Renal cortex interstitium (tissue), 11 donors: ENCODE data around the gene CD52. TPM values are rescaled to one million over a fixed set of nuclear protein-coding genes. Genes with fewer than 3 reads are reported as not detected.
"Not testable (repeated sequence)": the region's sequence is repeated elsewhere in the genome, so short reads cannot be mapped to it uniquely, and the experiment has no call there.

ENCODE experiments used
- DNase-seq, 11 donors: peaks; one replicate each; pipeline ENCODE4 v3.0.0-alpha.2; 2013; ENCODE audit warnings: low read depth in 9 of 11, low spot score in 4 of 11; ENCODE audit errors: extremely low read depth in 1 of 11
- polyA plus RNA-seq, 3 donors: library from polyadenylated mRNA; unstranded; fragments of 120-200 nt; gene quantifications; one replicate each; pipeline ENCODE4 v1.2.1, GENCODE V29; 2013; ENCODE audit not compliant: insufficient read length in 3 of 3

Gene CD52
- polyA plus RNA-seq, 3 donors: 3.7 to 6.7 (median 5.0) TPM

GRCh38 chr1:26320896-26321295 is 3.1 kb downstream of the CD52 start:
- no peak for DNase-seq

DNA sequence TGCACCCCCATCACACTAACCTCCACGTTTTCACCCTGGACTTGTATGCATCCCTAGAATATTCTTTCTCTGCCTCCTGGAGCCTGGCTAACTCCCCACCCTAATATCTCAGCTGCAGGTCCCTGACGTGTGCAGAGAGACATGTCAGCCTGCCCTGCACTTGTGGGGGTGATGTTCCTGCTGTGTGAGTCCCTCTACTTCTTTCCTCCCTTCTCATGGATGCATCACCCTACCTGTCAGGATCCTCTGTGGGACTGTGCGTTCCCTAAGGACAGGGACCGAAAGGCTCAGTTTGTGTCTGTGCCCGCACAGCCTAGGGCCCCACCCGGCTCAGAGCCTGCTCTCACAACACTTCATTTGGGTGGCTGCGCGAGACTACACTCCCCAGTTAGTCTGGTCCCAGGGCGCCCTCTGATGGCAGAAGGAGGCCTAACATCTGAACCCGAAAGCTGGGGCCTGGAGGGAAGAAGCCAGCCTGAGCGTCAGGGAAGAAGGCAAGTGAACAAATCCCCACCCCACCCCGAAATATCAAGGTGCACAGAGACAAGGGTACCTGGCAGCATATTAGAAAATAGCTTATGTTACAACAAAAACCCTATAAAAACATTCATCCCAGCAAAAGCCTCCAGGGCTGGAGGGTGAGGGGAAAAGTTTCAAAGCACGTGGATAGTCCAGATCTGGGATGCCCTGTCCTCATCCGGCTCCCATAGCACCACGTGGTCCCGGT is 3.7 kb downstream of the CD52 start:
- peak in 10 of 11 donors; percentile 52 to 83 (median 68) for DNase-seq

DNA sequence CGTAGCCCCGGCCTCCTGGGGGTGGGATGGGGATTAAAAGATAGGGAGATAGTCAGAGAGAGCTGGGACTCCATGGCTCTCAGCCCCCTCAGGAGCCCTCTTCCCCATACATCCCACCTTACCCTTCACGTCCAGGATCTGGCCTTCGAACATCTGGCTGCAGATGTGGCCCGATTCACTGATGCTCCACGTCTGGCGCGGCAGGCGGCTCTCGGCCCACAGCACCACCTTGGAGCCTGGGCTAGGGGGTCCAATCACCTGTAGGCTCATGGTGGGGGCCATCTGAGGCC is 4.2 kb downstream of the CD52 start:
- no peak for DNase-seq

GRCh38 chr1:26323382-26323781 is 5.6 kb downstream of the CD52 start:
- no peak for DNase-seq

GRCh38 chr1:26324550-26324949 is 6.8 kb downstream of the CD52 start:
- no peak for DNase-seq

GRCh38 chr1:26327956-26328362 is 10.2 kb downstream of the CD52 start:
- DNase-seq: no peak

DNA sequence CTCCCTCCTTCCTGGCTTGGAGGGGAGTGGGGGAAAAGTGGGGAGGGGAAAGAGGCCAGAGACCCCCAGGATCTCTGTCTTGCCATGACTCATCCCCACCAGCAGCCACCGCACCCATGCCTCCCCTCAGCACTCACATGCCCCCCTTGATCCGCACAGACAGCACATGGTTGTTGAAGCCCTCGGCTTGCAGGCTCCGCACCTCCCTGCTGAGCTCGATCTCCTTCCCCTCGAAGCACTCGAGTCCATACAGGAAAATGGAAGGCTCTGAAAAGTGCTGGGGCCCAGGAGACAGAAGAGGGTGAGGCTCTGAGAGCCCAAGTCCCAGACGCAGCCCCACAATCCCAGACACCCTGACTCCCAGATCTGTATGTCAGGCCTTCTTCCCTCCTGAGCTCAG is 10.8 kb downstream of the CD52 start:
- no peak for DNase-seq

DNA sequence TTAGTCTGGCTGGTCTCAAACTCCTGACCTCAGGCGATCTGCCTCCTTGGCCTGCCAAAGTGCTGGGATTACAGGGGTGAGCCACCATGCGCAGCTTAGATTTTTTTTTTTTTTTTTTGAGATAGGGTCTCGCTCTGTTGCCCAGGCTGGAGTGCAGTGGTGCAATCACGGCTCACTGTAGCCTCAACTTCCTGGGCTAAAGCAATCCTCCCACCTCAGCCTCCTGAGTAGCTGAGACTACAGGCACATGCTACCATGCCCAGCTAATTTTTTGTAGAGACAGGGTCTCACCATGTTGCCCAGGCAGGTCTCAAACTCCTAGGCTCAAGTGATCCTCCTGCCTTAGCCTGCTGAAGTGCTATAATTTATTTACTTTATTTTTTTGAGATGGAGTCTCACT is 11.6 kb downstream of the CD52 start:
- not testable (repeated sequence) for DNase-seq

- no peak for DNase-seq
Observed at GRCh38 chr1:26330276-26330675, 12.5 kb downstream of the CD52 start.

- DNase-seq: not testable (repeated sequence)
Observed at GRCh38 chr1:26333312-26333711, 15.6 kb downstream of the CD52 start.

DNA sequence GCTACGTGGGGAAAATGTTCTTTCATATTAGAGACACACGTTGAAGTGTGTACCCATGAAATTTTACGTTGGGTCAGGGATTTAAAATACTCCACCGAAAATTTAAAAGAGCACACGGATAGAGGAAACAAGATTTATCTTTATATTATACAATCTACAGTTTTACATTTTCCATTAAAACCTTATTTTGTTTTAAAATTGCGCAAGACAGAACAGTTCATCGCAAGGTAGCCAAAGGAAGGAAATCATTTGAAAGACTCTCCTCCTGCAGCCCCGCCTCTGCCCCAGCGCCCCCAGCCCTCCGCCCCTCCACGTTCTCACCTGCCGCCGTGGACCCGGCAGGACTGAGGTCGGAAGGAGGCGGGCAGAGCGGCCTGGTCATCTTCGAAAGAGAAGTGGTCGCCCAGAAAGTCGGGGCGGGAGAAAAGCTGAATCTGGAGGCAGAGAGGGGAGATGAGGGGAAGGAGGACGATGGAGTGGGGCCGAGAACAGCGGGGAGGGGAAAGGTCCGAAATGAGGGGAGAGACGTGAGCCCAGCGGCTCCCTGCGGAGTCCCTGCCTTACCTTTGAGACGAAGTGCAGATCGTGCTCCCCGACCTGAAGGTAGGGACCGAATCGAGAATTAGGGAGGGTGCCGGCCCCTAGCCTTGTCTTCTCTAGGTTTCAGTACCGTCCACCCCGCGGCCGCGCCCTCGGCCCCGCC is 18.2 kb downstream of the CD52 start:
- DNase-seq: no peak

DNA sequence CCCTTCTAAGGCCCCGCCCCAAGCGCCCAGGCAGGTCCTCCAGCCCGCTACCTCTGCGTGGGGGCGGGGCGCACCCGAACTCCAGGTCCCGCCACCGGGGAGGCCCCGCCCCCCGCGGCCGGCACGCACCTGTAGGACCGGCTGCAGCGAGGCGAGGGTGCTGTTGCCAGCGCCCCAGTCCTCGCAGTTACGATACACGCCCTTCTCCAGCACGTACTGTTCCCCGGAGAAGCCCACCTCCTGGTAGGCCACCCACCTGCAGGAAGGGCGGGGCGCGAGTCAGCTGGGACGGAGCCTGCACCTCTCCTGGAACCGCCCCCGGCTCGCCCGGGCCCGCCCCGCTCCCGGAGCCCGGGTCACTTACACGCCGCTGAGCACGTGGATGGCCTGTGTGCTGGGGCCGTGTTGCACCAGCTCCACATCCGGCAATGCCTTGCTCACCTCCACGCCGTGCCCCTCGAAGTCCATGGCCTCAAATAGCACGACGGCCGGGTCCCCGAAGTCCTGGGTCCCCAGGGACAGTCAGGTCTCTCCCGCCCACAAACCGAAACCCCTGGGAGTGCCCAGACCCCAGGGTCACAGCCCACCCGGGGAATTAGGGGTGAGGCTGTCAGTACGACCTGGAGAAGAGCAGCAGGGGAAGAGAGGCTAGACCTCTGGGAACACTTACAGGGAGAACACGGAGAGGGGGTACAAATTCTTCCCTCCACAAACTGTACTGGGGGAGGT is 18.9 kb downstream of the CD52 start:
- peak in 5 of 11 donors; percentile 37 to 63 (median 52) for DNase-seq

DNA sequence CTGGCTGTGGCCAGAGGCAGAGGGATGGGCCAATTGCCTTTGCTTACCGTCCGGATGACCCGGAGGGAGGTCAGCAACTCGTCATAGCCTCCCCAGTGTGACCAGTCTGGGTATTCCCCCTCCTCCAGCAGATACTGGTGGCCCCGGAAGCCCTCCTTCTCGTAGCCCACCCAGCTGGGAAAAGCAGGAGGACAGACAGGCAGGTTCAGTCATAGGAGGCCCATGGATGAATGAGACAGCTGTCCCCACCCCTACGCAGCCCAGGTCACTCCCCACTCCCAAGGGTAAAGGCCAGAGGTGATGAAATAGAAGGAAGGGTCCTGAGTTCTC is 19.4 kb downstream of the CD52 start:
- no peak for DNase-seq

DNA sequence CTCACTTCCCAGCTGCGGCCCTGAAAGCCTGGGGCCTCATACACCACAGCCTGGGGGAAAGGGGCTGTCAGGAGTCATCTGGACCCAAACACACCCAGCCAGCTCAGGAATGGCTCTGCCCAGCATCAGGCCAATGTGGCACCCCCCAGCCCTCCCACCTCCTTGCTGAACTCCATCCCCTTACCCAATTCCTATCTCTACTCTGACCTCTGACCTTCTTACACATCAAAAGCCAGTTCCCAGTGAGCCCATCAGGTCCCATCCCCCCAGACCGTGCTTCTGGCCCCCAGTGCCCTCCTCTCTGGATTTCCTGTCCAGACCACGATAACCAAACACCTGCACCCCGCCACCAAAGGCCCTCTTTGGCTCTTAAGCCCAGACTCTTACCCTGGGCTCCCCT is 19.9 kb downstream of the CD52 start:
- no peak for DNase-seq

GRCh38 chr1:26338670-26339069 is 20.9 kb downstream of the CD52 start:
- no peak for DNase-seq

DNA sequence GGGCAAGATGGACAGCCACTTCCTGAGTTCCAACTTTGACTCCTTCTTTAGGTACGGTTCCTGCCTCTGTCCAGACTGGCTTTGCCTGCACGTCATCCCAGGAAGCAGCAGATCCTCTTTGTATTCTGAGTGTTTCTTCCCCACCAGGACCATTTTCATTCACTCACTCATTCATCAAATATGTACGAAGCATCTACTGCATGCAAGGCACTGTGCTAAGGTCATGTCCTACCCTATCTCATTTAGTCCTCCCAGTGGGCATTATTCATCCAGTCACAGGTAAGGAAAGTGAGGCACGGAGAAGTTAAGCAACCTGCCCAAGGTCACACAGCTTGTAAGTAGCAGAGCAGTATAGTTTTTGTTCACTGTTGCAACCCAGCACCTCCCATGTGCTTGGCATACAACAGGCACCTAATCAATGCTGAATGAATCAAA is 22.3 kb downstream of the CD52 start:
- DNase-seq: no peak

- DNase-seq: no peak
Observed at GRCh38 chr1:26344147-26344920, 26.6 kb downstream of the CD52 start.

GRCh38 chr1:26345718-26346117 is 28.0 kb downstream of the CD52 start:
- DNase-seq: no peak

DNA sequence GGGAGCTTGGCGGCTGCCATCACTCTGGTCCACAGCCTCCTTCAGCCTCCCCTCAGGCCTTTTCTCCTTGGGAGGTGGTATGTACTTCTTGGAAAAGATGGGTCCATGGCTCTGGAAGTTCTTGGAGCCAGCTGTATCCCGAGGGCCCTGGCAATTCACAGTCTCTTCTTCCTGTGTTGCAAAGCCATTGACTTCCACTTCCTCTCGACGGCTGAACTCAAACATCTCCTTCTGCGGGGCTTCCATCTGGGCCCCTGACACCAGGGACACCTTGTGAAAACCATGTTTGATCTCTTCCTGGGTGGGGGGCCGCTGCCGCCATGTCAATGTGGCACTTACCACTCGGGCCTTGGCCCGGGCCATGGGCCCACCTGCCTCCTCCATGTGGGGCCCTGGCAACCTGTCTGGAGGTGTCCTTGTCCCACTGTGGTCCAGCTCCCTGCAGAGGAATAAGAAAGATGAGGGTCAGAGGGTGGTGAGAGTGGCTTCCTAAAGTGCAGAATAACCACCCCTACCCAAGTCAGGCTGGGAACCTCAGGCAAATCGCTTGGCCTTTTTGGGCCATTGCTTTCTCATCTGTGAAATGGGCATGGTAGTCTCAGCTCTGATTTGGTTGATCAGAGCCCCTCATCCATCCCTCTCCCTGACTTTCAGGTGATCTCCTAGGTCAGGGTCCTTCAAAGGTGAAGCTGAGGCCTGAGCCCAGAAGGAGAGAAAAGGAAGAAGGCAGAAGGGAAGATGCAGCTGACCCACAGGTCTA is 28.7 kb downstream of the CD52 start:
- no peak for DNase-seq
